DMS114 treated with DMSO at 0.1 percent for 48 hours (cell line): ENCODE data around the gene HCN2.
"Not testable (repeated sequence)": the region's sequence is repeated elsewhere in the genome, so short reads cannot be mapped to it uniquely, and the experiment has no call there.

Source experiments
- DNase-seq: peaks from one replicate; lab custom pipeline; 2025; ENCODE audit not compliant: unreplicated experiment; lab: John Stamatoyannopoulos, UW

The HCN2 gene

DNA sequence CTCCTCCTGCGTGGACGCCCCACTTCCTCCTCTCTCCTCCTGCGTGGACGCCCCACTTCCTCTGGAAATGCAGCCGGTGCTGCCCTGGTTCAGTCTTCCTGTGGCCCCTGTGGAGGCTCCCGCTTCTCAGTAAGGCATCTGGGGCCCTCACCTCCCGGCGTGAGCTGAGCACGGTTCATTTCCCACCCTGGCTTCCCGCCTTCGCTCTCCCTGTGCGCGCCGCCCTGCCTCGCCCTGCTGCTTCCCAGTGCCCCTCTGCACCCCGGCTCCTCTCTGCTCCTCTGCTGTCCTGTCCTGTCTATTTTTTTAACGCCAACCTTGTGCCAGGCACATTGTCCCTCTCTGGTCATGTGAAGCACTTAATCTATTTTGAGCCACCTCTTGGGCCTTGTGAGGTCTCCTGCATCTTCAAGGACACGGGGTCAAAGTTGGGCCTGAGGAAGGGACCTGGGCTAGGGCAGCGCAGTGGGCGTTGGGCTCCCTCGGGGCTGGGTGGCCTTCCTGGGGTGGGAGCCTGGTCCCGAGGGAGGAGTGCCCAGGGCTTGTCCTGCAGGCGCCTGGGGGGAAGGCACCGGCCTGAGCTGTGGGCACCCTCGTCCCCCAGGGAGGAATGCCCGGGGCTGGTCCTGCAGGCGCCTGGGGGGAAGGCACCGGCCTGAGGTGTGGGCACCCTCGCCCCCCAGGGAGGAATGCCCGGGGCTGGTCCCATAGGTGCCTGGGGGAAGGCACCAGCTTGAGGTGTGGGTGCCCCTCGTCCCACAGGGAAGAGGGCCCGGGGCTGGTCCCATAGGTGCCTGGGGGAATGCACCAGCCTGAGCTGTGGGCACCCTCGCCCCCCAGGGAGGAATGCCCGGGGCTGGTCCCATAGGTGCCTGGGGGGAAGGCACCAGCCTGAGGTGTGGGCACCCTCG lies 13.0 kb downstream of the HCN2 start:
- no peak for DNase-seq

DNA sequence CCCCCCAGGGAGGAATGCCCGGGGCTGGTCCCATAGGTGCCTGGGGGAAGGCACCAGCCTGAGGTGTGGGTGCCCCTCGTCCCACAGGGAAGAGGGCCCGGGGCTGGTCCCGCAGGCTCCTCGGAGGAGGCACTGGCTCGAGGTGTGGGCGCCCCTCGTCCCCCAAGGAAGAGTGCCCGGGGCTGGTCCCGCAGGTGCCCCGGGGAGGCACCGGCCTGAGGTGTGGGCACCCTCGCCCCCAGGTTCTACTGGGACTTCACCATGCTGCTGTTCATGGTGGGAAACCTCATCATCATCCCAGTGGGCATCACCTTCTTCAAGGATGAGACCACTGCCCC lies 13.6 kb downstream of the HCN2 start:
- DNase-seq: not testable (repeated sequence)

GRCh38 chr19:603779-604178 lies 14.1 kb downstream of the HCN2 start:
- DNase-seq: not testable (repeated sequence)

DNA sequence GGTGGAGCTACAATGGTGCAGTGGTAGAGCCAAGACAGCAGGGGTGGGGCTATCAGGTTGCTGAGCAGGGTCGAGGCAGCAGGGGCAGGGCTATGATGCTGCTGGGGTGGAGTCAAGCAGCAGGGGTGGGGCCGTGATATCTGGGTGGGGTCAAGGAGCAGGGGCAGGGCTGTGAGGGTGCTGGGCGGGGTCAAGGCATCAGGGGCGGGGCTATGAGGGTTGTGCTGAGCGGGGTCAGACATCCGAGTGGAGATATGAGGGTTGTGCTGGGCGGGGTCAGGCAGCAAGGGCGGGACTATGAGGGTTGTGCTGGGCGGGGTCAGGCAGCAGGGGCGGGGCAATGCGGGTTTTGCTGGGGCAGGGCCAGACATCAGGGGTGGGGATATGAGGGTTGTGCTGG lies 14.7 kb downstream of the HCN2 start:
- DNase-seq: no peak

DNA sequence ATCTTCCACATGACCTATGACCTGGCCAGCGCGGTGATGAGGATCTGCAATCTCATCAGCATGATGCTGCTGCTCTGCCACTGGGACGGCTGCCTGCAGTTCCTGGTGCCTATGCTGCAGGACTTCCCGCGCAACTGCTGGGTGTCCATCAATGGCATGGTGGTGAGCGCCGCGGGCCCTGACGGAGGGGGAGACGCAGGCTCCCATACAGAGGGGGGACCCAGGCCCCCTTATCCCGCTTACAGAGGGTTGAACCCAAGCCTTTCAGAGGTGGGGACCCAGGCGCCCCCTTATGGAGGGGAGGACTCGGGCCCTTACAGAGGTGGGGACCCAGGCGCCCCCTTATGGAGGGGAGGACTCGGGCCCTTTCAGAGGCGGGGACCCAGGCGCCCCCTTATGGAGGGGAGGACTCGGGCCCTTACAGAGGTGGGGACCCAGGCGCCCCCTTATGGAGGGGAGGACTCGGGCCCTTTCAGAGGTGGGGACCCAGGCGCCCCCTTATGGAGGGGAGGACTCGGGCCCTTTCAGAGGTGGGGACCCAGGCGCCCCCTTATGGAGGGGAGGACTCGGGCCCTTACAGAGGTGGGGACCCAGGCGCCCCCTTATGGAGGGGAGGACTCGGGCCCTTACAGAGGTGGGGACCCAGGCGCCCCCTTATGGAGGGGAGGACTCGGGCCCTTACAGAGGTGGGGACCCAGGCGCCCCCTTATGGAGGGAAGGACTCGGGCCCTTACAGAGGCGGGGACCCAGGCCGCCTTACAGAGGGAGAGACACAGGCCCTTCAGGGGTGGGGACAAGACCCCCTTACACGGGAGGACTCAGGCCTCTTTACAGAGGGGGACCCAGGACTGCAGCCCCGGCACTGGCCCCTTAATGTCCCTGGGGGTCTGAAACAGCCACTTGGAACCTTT lies 15.6 kb downstream of the HCN2 start:
- not testable (repeated sequence) for DNase-seq

DNA sequence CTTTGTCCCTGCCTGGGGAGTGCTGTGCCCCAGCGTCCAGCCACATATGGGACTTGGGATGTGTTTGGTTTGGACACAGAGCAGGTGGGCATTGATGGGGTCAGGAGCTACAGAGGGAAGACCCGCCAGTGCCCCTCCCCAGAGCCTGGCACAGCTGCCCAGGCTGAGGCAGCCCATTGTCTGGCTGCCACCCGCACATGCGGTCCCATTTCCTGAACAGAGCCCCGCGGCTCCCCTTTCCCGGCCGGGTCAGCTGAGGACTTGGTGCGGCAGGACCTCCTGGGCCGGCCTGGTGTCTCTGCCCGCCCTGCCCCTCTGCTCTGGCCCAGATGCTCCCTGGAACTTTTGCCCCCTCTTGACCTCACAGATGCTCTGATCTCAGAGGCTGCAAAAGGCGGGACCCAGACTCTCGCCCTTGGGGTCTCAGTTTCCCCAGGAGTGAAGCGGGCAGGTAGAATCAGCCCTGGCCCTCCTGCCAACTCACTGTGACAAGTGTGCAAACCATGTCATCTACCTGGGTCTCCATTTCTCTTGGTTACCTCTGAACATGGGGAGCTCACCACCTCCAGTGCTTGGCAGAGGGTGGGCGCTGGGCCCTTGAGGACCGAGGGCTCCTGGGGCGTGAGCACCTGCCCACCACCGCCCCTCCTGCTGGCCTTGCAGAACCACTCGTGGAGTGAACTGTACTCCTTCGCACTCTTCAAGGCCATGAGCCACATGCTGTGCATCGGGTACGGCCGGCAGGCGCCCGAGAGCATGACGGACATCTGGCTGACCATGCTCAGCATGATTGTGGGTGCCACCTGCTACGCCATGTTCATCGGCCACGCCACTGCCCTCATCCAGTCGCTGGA lies 17.8 kb downstream of the HCN2 start:
- DNase-seq: no peak

- no peak for DNase-seq
Observed at GRCh38 chr19:608155-609003, 18.7 kb downstream of the HCN2 start.

DNA sequence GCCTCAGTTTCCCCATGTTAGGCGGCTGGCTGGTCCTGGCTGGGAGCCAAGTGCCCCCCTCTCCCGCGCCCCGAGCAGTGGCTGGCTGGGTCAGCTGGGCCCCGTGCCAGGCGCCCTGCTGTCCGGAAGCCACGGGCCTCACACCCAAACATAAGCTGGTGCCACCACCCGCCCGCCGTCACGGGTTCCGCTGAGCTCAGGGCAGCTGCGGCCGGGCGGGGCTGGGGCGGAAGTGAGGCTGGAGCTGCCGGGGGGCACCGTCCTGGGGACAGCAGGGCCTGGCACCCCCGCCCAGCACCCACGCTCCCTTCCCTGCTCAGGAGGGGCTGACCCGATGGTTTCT lies 19.3 kb downstream of the HCN2 start:
- no peak for DNase-seq

DNA sequence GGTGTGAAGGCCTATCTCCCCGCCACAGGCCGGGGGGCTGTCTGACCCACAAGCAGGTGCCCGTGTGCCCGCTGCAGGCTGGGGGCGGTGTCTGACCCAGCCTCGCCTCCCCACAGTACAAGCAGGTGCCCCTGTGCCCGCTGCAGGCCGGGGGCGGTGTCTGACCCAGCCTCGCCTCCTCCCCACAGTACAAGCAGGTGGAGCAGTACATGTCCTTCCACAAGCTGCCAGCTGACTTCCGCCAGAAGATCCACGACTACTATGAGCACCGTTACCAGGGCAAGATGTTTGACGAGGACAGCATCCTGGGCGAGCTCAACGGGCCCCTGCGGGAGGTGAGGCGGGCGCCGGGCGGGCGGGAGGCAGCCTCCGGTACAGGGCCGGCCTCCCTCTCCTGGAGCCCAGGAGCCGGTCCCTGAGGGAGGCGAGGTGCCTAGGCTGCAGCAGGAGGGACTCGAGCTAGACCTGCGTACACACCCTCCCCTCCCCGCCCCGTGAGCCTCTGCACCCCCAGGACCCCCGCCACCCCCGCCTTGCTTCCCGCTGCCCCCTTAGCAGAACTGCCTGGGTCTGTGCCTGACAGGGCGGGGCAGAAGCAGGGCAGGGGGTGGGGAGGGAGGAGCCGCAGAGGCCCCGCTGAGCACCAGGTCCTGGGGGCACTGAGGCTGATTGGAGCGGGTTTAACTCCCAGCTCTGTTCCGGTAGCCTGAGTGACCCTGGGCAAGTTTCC lies 20.6 kb downstream of the HCN2 start:
- no peak for DNase-seq

DNA sequence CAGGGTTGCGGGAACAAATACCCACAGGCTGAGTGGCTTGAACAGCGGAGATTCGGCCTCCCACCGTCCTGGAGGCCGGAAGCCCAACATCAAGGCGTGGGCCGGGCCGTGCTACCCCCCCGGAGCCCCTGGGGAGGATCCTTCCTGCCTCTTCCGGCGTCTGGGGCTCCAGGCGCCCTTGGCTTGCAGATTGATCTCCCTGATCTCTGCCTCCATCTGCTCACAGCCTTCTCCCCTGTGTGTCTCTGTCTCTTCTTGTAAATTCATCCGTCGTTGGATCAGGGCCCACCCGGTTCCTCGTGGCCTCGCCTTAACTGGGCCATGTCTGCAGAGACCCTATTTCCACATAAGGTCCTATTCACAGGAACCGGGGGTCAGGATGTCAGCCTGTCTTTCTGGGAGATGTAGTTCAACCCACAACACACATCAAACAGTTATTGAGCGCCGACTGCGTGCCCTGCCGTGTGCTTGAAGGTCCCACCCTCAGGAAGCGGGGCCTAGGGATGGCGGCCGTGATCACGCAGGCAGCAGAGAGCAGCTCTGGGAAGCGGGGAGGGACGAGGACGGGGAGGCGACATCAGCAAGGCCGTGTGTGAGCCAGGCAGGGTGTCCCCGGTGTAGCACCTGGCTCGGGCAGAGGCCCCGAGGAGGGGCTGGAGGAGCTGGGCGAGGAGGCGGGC lies 21.3 kb downstream of the HCN2 start:
- DNase-seq: no peak

GRCh38 chr19:611481-611868 lies 21.8 kb downstream of the HCN2 start:
- DNase-seq: no peak

- no peak for DNase-seq
Observed at GRCh38 chr19:612941-613340, 23.3 kb downstream of the HCN2 start.

DNA sequence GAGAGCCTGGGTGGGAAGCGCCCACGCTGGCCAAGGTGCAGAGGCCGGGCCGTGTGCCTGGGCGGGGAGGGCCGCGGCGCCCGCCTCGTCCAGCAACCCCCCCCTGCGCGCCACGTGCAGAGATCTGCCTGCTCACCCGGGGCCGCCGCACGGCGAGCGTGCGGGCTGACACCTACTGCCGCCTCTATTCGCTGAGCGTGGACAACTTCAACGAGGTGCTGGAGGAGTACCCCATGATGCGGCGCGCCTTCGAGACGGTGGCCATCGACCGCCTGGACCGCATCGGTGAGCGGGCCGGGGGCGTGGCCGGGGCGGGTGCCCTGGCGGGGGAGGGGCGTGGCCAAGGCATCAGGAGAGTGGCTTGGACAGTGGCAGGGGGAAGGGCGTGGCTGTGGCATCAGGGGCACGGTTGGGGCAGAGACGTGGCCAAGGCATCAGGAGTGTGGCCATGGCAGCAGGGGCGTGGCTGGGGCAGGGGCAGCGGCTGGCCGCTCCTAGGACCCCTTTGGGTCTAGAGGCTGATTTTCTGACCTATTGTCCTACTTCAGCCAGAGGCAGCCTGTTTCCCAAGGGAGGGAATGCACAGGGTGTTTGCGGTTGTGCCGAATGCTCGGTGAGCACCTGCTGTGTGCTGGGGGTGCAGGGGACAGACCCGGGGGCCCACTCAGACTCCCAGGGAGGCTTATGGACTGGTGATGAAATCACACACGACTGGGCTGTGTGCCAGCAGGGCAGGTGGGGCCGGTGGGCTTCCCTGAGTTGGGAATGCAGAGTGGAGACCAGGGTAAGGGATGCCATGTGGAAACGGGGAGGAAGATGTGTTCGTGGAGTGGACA lies 24.3 kb downstream of the HCN2 start:
- DNase-seq: no peak

DNA sequence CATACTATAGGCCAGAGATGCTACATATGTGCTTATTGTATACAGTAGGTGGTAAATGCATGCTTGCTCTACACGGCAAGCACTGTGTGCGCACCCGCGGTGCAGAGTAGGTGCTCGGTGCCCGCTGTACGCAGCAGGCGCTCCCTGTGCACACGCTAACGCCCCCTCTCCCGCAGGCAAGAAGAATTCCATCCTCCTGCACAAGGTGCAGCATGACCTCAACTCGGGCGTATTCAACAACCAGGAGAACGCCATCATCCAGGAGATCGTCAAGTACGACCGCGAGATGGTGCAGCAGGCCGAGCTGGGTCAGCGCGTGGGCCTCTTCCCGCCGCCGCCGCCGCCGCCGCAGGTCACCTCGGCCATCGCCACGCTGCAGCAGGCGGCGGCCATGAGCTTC lies 25.9 kb downstream of the HCN2 start:
- DNase-seq: no peak

GRCh38 chr19:616062-616700 lies 26.5 kb downstream of the HCN2 start:
- DNase-seq: no peak

DNA sequence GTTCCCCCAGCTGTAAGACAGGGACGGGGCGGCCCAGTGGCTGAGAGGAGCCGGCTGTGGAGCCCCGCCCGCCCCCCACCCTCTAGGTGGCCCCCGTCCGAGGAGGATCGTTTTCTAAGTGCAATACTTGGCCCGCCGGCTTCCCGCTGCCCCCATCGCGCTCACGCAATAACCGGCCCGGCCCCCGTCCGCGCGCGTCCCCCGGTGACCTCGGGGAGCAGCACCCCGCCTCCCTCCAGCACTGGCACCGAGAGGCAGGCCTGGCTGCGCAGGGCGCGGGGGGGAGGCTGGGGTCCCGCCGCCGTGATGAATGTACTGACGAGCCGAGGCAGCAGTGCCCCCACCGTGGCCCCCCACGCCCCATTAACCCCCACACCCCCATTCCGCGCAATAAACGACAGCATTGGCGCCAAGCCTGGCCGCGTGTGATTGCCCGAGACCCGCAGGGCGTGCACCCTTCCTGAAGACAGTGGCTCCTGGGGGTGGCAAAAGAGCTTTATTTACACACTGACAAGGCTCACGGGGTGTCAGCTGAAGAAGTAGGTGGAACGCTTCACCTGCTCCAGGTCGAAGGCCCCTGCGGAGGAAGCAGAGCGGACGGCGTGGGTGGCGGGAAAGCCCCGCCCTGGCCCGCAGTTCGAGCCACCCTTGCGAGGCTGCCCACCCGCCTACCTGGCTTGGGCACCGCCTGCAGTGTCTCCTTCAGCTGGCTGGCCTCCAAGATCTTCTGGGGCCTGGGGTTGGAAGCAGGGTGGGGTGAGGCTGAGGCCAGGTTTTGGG lies 27.3 kb downstream of the HCN2 start:
- no peak for DNase-seq
